Activated CD4-positive, alpha-beta T cell treated with anti-CD3 and anti-CD28 coated beads, Interleukin-10, Interleukin-2, amounts not matched to agents 100 ng/mL and 50 ng/mL, durations not matched to agents 16 hours and 8 hours (primary cell): ENCODE results near the gene EDIL3.

Experiments used
- DNase-seq: peaks from one replicate; pipeline ENCODE4 v3.0.0-alpha.2; 2020

EDIL3 gene

GRCh38 chr5:84384604-84385575 lies at the start of gene EDIL3:
Gene EDIL3, minus strand, starts transcription at chr5:84384880. Its CDS starts 506 bp downstream, at chr5:84384374.
- DNase-seq: no peak

- no peak for DNase-seq
Measured at GRCh38 chr5:84433461-84433860, 48.8 kb upstream of the EDIL3 start.

- DNase-seq: no peak
Measured at GRCh38 chr5:84430863-84431663, 46.4 kb upstream of the EDIL3 start.

GRCh38 chr5:84430079-84430478 lies 45.4 kb upstream of the EDIL3 start:
- no peak for DNase-seq

GRCh38 chr5:84425365-84425881 lies 40.7 kb upstream of the EDIL3 start:
- no peak for DNase-seq

- no peak for DNase-seq
Measured at GRCh38 chr5:84419742-84420141, 35.1 kb upstream of the EDIL3 start.

GRCh38 chr5:84411832-84412605 lies 27.3 kb upstream of the EDIL3 start:
- DNase-seq: no peak

GRCh38 chr5:84406111-84406510 lies 21.4 kb upstream of the EDIL3 start:
- DNase-seq: no peak

- no peak for DNase-seq
Measured at GRCh38 chr5:84403773-84404172, 19.1 kb upstream of the EDIL3 start.

GRCh38 chr5:84397385-84397784 lies 12.7 kb upstream of the EDIL3 start:
- no peak for DNase-seq

- DNase-seq: no peak
Measured at GRCh38 chr5:84393969-84394368, 9.3 kb upstream of the EDIL3 start.

GRCh38 chr5:84392836-84393235 lies 8.2 kb upstream of the EDIL3 start:
- no peak for DNase-seq

- DNase-seq: no peak
Measured at GRCh38 chr5:84385705-84386104, 1.0 kb upstream of the EDIL3 start.

GRCh38 chr5:84383816-84384603 lies 670 bp downstream of the EDIL3 start:
- DNase-seq: no peak

GRCh38 chr5:84383296-84383815 lies 1.3 kb downstream of the EDIL3 start:
- no peak for DNase-seq

GRCh38 chr5:84382363-84383295 lies 2.1 kb downstream of the EDIL3 start:
- no peak for DNase-seq

- DNase-seq: no peak
Measured at GRCh38 chr5:84381502-84382362, 2.9 kb downstream of the EDIL3 start.

- DNase-seq: no peak
Measured at GRCh38 chr5:84379749-84380148, 4.9 kb downstream of the EDIL3 start.

GRCh38 chr5:84378961-84379360 lies 5.7 kb downstream of the EDIL3 start:
- no peak for DNase-seq
